ENCODE data around the gene GAPDH. TPM values are rescaled to one million over a fixed set of nuclear protein-coding genes. Genes with fewer than 3 reads are reported as not detected.

GAPDH gene
- polyA plus RNA-seq, 2 of the 4 experiments (the other 2 are of a cell fraction), result 6,463 to 10,036 TPM

GRCh38 chr12:6523708-6524107, 10.6 kb upstream of the GAPDH start:
- H3K4me2 ChIP-seq, result no peak overlapping the region
- H3K27ac ChIP-seq, result no peak overlapping the region
- H3K4me1 ChIP-seq, result no peaks in the 10 kb centered on the region
- ChIA-PET POLR2A (interaction anchor here (1.1 kb wide), 1 partner anchor 11 kb away, joined by 6 read pairs; the partner anchor contains the start of gene GAPDH), CTCF (interaction anchor here (0.5 to 2.8 kb wide), 5 partner anchors 14 to 98 kb away, joined by 3 to 8 read pairs (median 3); no protein-coding TSS in a partner anchor)
- TF ChIP-seq HOXB13 (CRISPR knock-in tag; IDR thresholded peaks at IDR 0.05; ENCODE audit: low read depth) (no peak), ZC3H11A (IDR thresholded peaks at IDR 0.05) (no peak), E2F6 (IDR thresholded peaks at IDR 0.05; ENCODE audit: borderline replicate concordance, low read depth) (no peak), EHMT2 (IDR thresholded peaks at IDR 0.05; ENCODE audit: low read depth) (no peak), TFCP2L1 (CRISPR knock-in tag; IDR thresholded peaks at IDR 0.05) (no peak), HEYL (CRISPR knock-in tag; IDR thresholded peaks at IDR 0.05) (no peak), ZNF302 (CRISPR knock-in tag; IDR thresholded peaks at IDR 0.05) (no peak)
- no peak overlapping the region for H3K4me3 ChIP-seq
- no peak for FAIRE-seq
- WGBS (ENCODE audit: missing lambda C conversion rate), result 95% methylated on average over 3 of the region's 3 CpGs
- no peak for DNase-seq (ENCODE audit: low read depth in 1 of 2, low spot score in 1 of 2)
- ATAC-seq, result no peak
- no peaks in the 10 kb centered on the region for H3K9me3 ChIP-seq

GRCh38 chr12:6524648-6525047, 9.7 kb upstream of the GAPDH start:
- ATAC-seq (no peak), DNase-seq (ENCODE audit: low read depth in 1 of 2, low spot score in 1 of 2) (no peak), FAIRE-seq (no peak)
- ChIA-PET POLR2A (no interaction called here), CTCF (interaction anchor here (0.5 to 2.8 kb wide), 2 partner anchors 13 to 83 kb away, joined by 3 to 8 read pairs; no protein-coding TSS in a partner anchor)
- TF ChIP-seq RFX5 (IDR thresholded peaks at IDR 0.05) (no peak), ESRRA (IDR thresholded peaks at IDR 0.05; ENCODE audit: borderline replicate concordance, low read length) (no peak), EHF (CRISPR knock-in tag; IDR thresholded peaks at IDR 0.05) (no peak), HMGXB4 (CRISPR knock-in tag; IDR thresholded peaks at IDR 0.05; ENCODE audit: borderline replicate concordance) (no peak), POLR2A (IDR thresholded peaks at IDR 0.05; ENCODE audit: low read length) (no peak), REST (IDR thresholded peaks at IDR 0.05) (no peak), CBX2 (IDR thresholded peaks at IDR 0.05; ENCODE audit: borderline replicate concordance, low read depth) (no peak), TP53 (CRISPR knock-in tag; IDR thresholded peaks at IDR 0.05) (no peak), HDAC2 (IDR thresholded peaks at IDR 0.05) (no peak), NR3C1 (IDR thresholded peaks at IDR 0.05) (no peak), NFE2L2 (conservative IDR thresholded peaks at IDR 0.05; ENCODE audit: low read length) (no peak), HEYL (CRISPR knock-in tag; IDR thresholded peaks at IDR 0.05) (no peak), TFCP2L1 (CRISPR knock-in tag; IDR thresholded peaks at IDR 0.05) (no peak), MAFK (IDR thresholded peaks at IDR 0.05; ENCODE audit: partially characterized antibody) (no peak)
- Histone ChIP-seq H3K9me3 (no peaks in the 10 kb centered on the region), H3K4me3 (no peak overlapping the region), H3K27ac (no peak overlapping the region), H3K4me2 (no peak overlapping the region), H3K4me1 (no peaks in the 10 kb centered on the region)
- WGBS (ENCODE audit: missing lambda C conversion rate), result 90% methylated on average over 5 of the region's 5 CpGs

All from A549 (cell line).